ENCODE results near the gene COL11A2. TPM values are rescaled to one million over a fixed set of nuclear protein-coding genes. Genes with fewer than 3 reads are reported as not detected.

The COL11A2 gene
- total RNA-seq, 1 experiment from 2014 or later, result 2.3 TPM

GRCh38 chr6:33194431-33194979, 2.2 kb upstream of the COL11A2 start:
- Mint-ChIP-seq H3K4me3 (no peak overlapping the region; a peak in 1 of 5 replicates), H3K9me3 (no peaks in the 10 kb centered on the region; a peak in 1 of 5 replicates), H3K36me3 (ENCODE audit: insufficient read depth in 1 of 3, low read depth in 3 of 3) (peaks cover 14 to 31% (median 25%) of the 10 kb centered on the region in 3 experiments; a peak in 6 of 7 replicates), H3K27ac (no peak overlapping the region), H3K27me3 (ENCODE audit: low read depth) (peaks cover 36% of the 10 kb centered on the region), H3K4me1 (peaks cover 32 to 34% of the 10 kb centered on the region in 2 experiments)
- no peak overlapping the region for H4K8ac ChIP-seq (replicated peaks; ENCODE audit: insufficient read length, low read depth, low read length)
- H3K4me1 ChIP-seq (ENCODE audit: insufficient read depth, low read length), result peaks cover 3% of the 10 kb centered on the region; the same call in 1 of the 2 replicates
- H3K79me1 ChIP-seq (ENCODE audit: insufficient read depth, low read depth, low read length, poor library complexity, severe bottlenecking), result no peaks in the 10 kb centered on the region
- H3K79me2 ChIP-seq (ENCODE audit: insufficient read depth, low read length), result no peaks in the 10 kb centered on the region
- H4K91ac ChIP-seq (ENCODE audit: insufficient read length, low read depth, low read length), result no peak overlapping the region
- no peak overlapping the region for H2BK12ac ChIP-seq (ENCODE audit: insufficient read length, low read depth, low read length)
- no CpG with 5 or more reads among the region's 8 CpGs for WGBS (ENCODE audit: extremely low coverage, insufficient read length, low lambda C conversion rate)
- peaks cover 12% of the 10 kb centered on the region for H3K23me2 ChIP-seq (ENCODE audit: insufficient read length, low read depth, low read length, poor library complexity, severe bottlenecking)
- no peaks in the 10 kb centered on the region for H3K9me3 ChIP-seq (ENCODE audit: control insufficient read depth, low read depth, low read length)
- no peak overlapping the region for H4K5ac ChIP-seq (ENCODE audit: insufficient read length, low read depth, low read length)
- no peak overlapping the region for H2AK5ac ChIP-seq (ENCODE audit: insufficient read length, low read length)
- H2BK15ac ChIP-seq (ENCODE audit: low read depth, low read length), result no peak overlapping the region
- H2AFZ ChIP-seq (ENCODE audit: low read length), result no peak overlapping the region
- no peak overlapping the region for H3K23ac ChIP-seq (ENCODE audit: insufficient read length, low read depth, low read length)
- H3K27me3 ChIP-seq (ENCODE audit: insufficient read depth, low read length), result peaks cover 3% of the 10 kb centered on the region; the same call in 1 of the 2 replicates
- H2BK5ac ChIP-seq (ENCODE audit: insufficient read length, low read length), result no peak overlapping the region
- no peak overlapping the region for H3K56ac ChIP-seq (ENCODE audit: insufficient read length, low read depth, low read length)
- H3K4ac ChIP-seq (ENCODE audit: low read depth, low read length), result no peak overlapping the region
- no peaks in the 10 kb centered on the region for H4K20me1 ChIP-seq (ENCODE audit: control insufficient read depth, insufficient read depth, insufficient read length)
- no peak overlapping the region for H3K18ac ChIP-seq (ENCODE audit: insufficient read length, low read depth, low read length)
- H2BK20ac ChIP-seq (ENCODE audit: low read depth, low read length, poor library complexity, severe bottlenecking), result no peak overlapping the region
- no peak overlapping the region for H3K14ac ChIP-seq (ENCODE audit: insufficient read depth, low read length)
- no peak overlapping the region for H3K4me2 ChIP-seq (ENCODE audit: insufficient read depth, insufficient read length, low read length)
- DNase-seq, result no peak
- H3K27ac ChIP-seq (ENCODE audit: insufficient read length, low read depth, low read length), result no peak overlapping the region
- H2BK120ac ChIP-seq (ENCODE audit: low read depth, low read length, poor library complexity, severe bottlenecking), result no peak overlapping the region
- no peak for TF ChIP-seq CTCF (conservative IDR thresholded peaks at IDR 0.05)
- H3K9ac ChIP-seq (ENCODE audit: extremely low read depth, insufficient read length, low read length), result no peak overlapping the region
- no peak overlapping the region for H3T11ph ChIP-seq (ENCODE audit: low read length)
